GM23338 (cell line): ENCODE data around the gene TMEM204. TPM values are rescaled to one million over a fixed set of nuclear protein-coding genes. Genes with fewer than 3 reads are reported as not detected.
"Not testable (repeated sequence)": the region's sequence is repeated elsewhere in the genome, so short reads cannot be mapped to it uniquely, and the experiment has no call there.

Experiments used
- ATAC-seq: fragments of 200-7000 bp; cut with Tn5 transposase; 3 replicates; pipeline ENCODE4 v1.9.1; 2020
- DNase-seq: peaks from one replicate; pipeline ENCODE4 v3.0.0-alpha.2; 2015; ENCODE audit warnings: low spot score
- H2AFZ ChIP-seq: fragments of 200-600 bp; sonication (generic); 2 replicates; pipeline ENCODE4 v1.8.0; 2016; ENCODE audit warnings: antibody characterized with exemption, mild to moderate bottlenecking, moderate library complexity
- H3F3A ChIP-seq: fragments of 200-600 bp; sonication (generic); replicated peaks from 2 replicates; pipeline ENCODE4 v1.8.0; 2017; ENCODE audit warnings: antibody characterized with exemption, mixed run types, low read depth
- H3K27ac ChIP-seq: fragments of 200-600 bp; sonication (generic); 2 replicates; pipeline ENCODE4 v1.6.1; 2016; ENCODE audit warnings: low read depth
- H3K27me3 ChIP-seq: fragments of 200-600 bp; sonication (generic); 2 replicates; pipeline ENCODE4 v1.8.0; 2016; ENCODE audit warnings: mild to moderate bottlenecking, mixed run types, moderate library complexity; ENCODE audit not compliant: insufficient read depth
- H3K36me3 ChIP-seq: fragments of 200-600 bp; sonication (generic); 2 replicates; pipeline ENCODE4 v1.8.0; 2016; ENCODE audit warnings: mild to moderate bottlenecking; ENCODE audit not compliant: insufficient read depth
- H3K4me1 ChIP-seq: fragments of 200-600 bp; sonication (generic); 2 replicates; pipeline ENCODE4 v1.8.0; 2016; ENCODE audit warnings: mild to moderate bottlenecking, moderate library complexity; ENCODE audit not compliant: insufficient read depth
- H3K4me2 ChIP-seq: fragments of 200-600 bp; sonication (generic); 2 replicates; pipeline ENCODE4 v1.7.1; 2017; ENCODE audit warnings: mixed run types
- H3K4me3 ChIP-seq: fragments of 200-600 bp; sonication (generic); 2 replicates; pipeline ENCODE4 v1.6.1; 2016; ENCODE audit warnings: mixed run types
- H3K79me2 ChIP-seq: fragments of 200-600 bp; sonication (generic); replicated peaks from 2 replicates; pipeline ENCODE4 v1.8.0; 2017; ENCODE audit warnings: mild to moderate bottlenecking; ENCODE audit not compliant: insufficient read depth
- H3K9me2 ChIP-seq: fragments of 200-600 bp; sonication (generic); 2 replicates; pipeline ENCODE4 v1.8.0; 2017; ENCODE audit not compliant: insufficient read depth
- H4K20me1 ChIP-seq: fragments of 200-600 bp; sonication (generic); replicated peaks from 2 replicates; pipeline ENCODE4 v1.8.0; 2017; ENCODE audit warnings: mild to moderate bottlenecking; ENCODE audit not compliant: insufficient read depth
- H3K27ac Mint-ChIP-seq: 2 replicates; pipeline ENCODE4 v1.8.0; 2020; ENCODE audit warnings: inconsistent platforms, mild to moderate bottlenecking, moderate library complexity, mixed read lengths
- H3K27me3 Mint-ChIP-seq: 3 replicates; pipeline ENCODE4 v1.8.0; 2022; ENCODE audit warnings: low read depth, mild to moderate bottlenecking, moderate library complexity, mixed read lengths, inconsistent platforms; ENCODE audit not compliant: insufficient read depth, poor library complexity
- H3K36me3 Mint-ChIP-seq: 3 replicates; pipeline ENCODE4 v1.8.0; 2021; ENCODE audit warnings: low read depth, mild to moderate bottlenecking, inconsistent platforms, moderate library complexity, mixed read lengths
- H3K4me1 Mint-ChIP-seq: 3 replicates; pipeline ENCODE4 v1.8.0; 2020; ENCODE audit warnings: mild to moderate bottlenecking, inconsistent platforms, mixed read lengths
- H3K4me3 Mint-ChIP-seq: 3 replicates; pipeline ENCODE4 v1.8.0; 2021; ENCODE audit warnings: moderate library complexity, mild to moderate bottlenecking, inconsistent platforms, mixed read lengths
- H3K9me3 Mint-ChIP-seq: 3 replicates; pipeline ENCODE4 v1.8.0; 2020; ENCODE audit warnings: moderate library complexity, mild to moderate bottlenecking, inconsistent platforms, mixed read lengths
- CREB1 ChIP-seq: fragments of 250-450 bp; sonication (Bioruptor Pico); IDR thresholded peaks from 2 replicates; pipeline ENCODE4 v1.5.0; 2020; ENCODE audit warnings: low read depth, mild to moderate bottlenecking, moderate library complexity
- CTCF ChIP-seq, 2 experiments: fragments of 200-600 bp in 1 of 2; sonication (generic) in 1 of 2; conservative IDR thresholded peaks; 2 replicates each; pipeline versions ENCODE4 v1.5.1 to v1.6.1; 2016 to 2017; ENCODE audit warnings: antibody characterized with exemption in 2 of 2, low read depth in 2 of 2, mild to moderate bottlenecking in 2 of 2, moderate library complexity in 1 of 2
- ETS1 ChIP-seq: IDR thresholded peaks from 2 replicates; pipeline ENCODE4 v1.6.1; 2016; ENCODE audit warnings: antibody characterized with exemption
- EZH2 ChIP-seq: fragments of 200-600 bp; sonication (generic); IDR thresholded peaks from one replicate; pipeline ENCODE4 v1.8.0; 2017; ENCODE audit warnings: antibody characterized with exemption, mild to moderate bottlenecking, low read depth; ENCODE audit not compliant: unreplicated experiment
- EZH2phosphoT487 ChIP-seq: fragments of 200-600 bp; sonication (generic); IDR thresholded peaks from one replicate; pipeline ENCODE4 v1.8.1; 2018; ENCODE audit warnings: antibody characterized with exemption; ENCODE audit not compliant: unreplicated experiment
- NANOG ChIP-seq: IDR thresholded peaks from 2 replicates; pipeline ENCODE4 v1.6.1; 2016; ENCODE audit warnings: antibody characterized with exemption, borderline replicate concordance
- POLR2AphosphoS5 ChIP-seq: IDR thresholded peaks from 2 replicates; pipeline ENCODE4 v1.6.1; 2016; ENCODE audit warnings: antibody characterized with exemption, low read depth
- REST ChIP-seq: IDR thresholded peaks from one replicate; pipeline ENCODE4 v1.6.1; 2018; ENCODE audit warnings: antibody characterized with exemption; ENCODE audit not compliant: unreplicated experiment
- ZNF114 ChIP-seq: fragments of 250-450 bp; sonication (Bioruptor Pico); IDR thresholded peaks from 2 replicates; pipeline ENCODE4 v1.5.0; 2020; ENCODE audit warnings: mild to moderate bottlenecking, moderate library complexity
- ZNF331 ChIP-seq: fragments of 250-450 bp; sonication (Bioruptor Pico); IDR thresholded peaks from 2 replicates; pipeline ENCODE4 v1.5.0; 2020; ENCODE audit warnings: low read depth, mild to moderate bottlenecking, moderate library complexity
- polyA plus RNA-seq: library from polyadenylated mRNA; unstranded; fragments of >200 nt; fragmentation: Nextera tagmentation; extraction: Ambion mirVana; gene quantifications from 2 replicates; pipeline ENCODE4 v1.2.1, GENCODE V29; 2016
- total RNA-seq: library from RNA; depleted of rRNA; stranded (reverse); fragments of >200 nt; shearing (Covaris generic); gene quantifications from 2 replicates; pipeline ENCODE4 v1.2.3, GENCODE V29; 2014

The TMEM204 gene
- total and polyA plus RNA-seq, 2 experiments from 2014 or later = 0.14 to 0.21 TPM

GRCh38 chr16:1595511-1595910 lies 62.0 kb downstream of the TMEM204 start:
- H3F3A ChIP-seq, H3K4me1 Mint-ChIP-seq, H3K27me3 ChIP-seq, H4K20me1 ChIP-seq, H3K4me3 ChIP-seq, H3K36me3 ChIP-seq, H3K4me3 Mint-ChIP-seq, H3K27ac Mint-ChIP-seq, H3K79me2 ChIP-seq, DNase-seq, H3K27ac ChIP-seq, ATAC-seq, H3K4me2 ChIP-seq, H3K4me1 ChIP-seq, H3K27me3 Mint-ChIP-seq, H2AFZ ChIP-seq, H3K9me2 ChIP-seq: not testable (repeated sequence)
- Mint-ChIP-seq H3K9me3 (peaks cover 21% of the 10 kb centered on the region), H3K36me3 (peaks cover 30% of the 10 kb centered on the region)

GRCh38 chr16:1596516-1596915 lies 63.0 kb downstream of the TMEM204 start:
- no peak overlapping the region for H2AFZ ChIP-seq
- H3K4me1 ChIP-seq = no peaks in the 10 kb centered on the region
- Mint-ChIP-seq H3K27me3 (peaks cover 6% of the 10 kb centered on the region), H3K36me3 (peaks cover 40% of the 10 kb centered on the region), H3K9me3 (peaks cover 22% of the 10 kb centered on the region), H3K4me1 (no peaks in the 10 kb centered on the region; the same call in 2 of the 3 replicates), H3K27ac (no peak overlapping the region), H3K4me3 (no peak overlapping the region)
- H3K4me2 ChIP-seq = no peak overlapping the region
- no peak overlapping the region for H3K27ac ChIP-seq
- H3K79me2 ChIP-seq = no peaks in the 10 kb centered on the region
- DNase-seq (no peak), ATAC-seq (no peak)
- H3K27me3 ChIP-seq = no peaks in the 10 kb centered on the region
- H3K9me2 ChIP-seq = no peaks in the 10 kb centered on the region
- H3F3A ChIP-seq = no peaks in the 10 kb centered on the region
- H4K20me1 ChIP-seq = no peaks in the 10 kb centered on the region
- no peak overlapping the region for H3K4me3 ChIP-seq
- H3K36me3 ChIP-seq = no peaks in the 10 kb centered on the region
- TF ChIP-seq CREB1 (CRISPR knock-in tag) (no peak), POLR2AphosphoS5 (no peak), REST (no peak), EZH2 (no peak), EZH2phosphoT487 (no peak), ZNF114 (CRISPR knock-in tag) (no peak), ETS1 (no peak), CTCF (conservative IDR thresholded peaks at IDR 0.05; ENCODE audit: low read depth in 2 of 2) (no peak), ZNF331 (CRISPR knock-in tag) (no peak), NANOG (no peak)
